ENCODE data around the gene HPSE2. TPM values are rescaled to one million over a fixed set of nuclear protein-coding genes. Genes with fewer than 3 reads are reported as not detected.
"Not testable (repeated sequence)": the region's sequence is repeated elsewhere in the genome, so short reads cannot be mapped to it uniquely, and the experiment has no call there.

HPSE2 gene
- total RNA-seq = under 0.01 TPM

DNA sequence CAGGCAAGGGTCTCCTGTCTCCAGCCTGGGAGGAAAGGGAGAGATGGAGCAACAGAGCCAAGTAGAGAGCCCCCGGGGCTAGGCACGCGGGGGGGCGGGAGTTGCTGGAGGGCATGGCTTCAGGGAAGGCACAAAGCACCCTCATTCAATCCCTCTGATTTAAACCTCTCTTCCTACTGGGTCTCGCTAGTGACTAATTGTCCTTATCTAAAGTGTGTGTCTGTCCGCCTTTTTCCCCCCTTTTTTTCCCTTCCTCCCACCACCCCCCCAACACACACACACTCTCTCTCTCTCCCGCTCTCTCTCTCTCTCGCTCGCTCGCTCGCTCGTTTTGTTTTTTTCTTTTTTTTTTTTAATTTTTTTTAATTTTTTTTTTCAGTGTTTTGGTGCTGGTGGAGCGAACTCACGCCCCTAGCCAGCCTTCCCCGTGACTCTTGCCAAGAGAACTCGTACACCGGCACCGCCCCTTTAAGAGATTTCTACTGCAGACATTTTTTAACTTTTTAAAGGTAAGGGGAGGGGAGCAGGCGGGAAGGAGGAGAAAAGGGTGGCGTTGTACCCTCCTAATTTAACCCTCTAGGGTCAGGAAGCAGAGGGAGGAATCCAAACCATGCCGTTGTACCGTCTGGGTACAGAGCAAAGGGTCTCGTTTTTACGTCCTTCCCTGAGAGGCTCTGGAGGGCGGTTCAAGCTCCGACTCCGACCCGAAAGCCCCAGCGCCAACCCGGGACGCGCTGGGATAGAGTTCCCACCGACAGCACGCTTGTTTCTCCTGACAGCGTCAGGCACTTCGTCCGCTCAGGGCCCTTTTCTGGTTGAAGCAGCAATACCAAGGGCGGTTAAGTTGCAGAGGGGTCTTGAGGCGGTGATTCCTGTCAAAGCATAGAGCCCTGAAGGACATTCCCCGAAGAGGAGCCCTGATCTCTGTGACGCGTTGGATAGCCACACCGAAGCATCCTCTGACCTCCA, at the start of gene HPSE2:
HPSE2 (minus strand) TSS at position 195 of the 969 bp plus-strand sequence.
- Histone ChIP-seq H3K4me1 (ENCODE audit: control insufficient read depth in 3 of 3, insufficient read depth in 3 of 3, low read length in 3 of 3) (peaks cover 31 to 35% (median 32%) of the 10 kb centered on the region in 3 donors), H3K36me3 (ENCODE audit: control insufficient read depth in 3 of 3, insufficient read depth in 3 of 3, low read length in 3 of 3) (no peaks in the 10 kb centered on the region), H3K27ac (ENCODE audit: low read depth, low read length) (no peak within 1 kb of the TSS), H3K4me3 (ENCODE audit: low read length in 3 of 3) (peak within 1 kb of the TSS in 2 of 3 donors; percentile 36 to 69), H3K9ac (ENCODE audit: low read depth in 1 of 3, low read length in 3 of 3) (peak within 1 kb of the TSS in 1 of 3 donors; percentile 8), H3K9me3 (ENCODE audit: control insufficient read depth in 3 of 3, low read length in 3 of 3) (no peaks in the 10 kb centered on the region), H3K27me3 (ENCODE audit: control insufficient read depth in 3 of 3, insufficient read depth in 3 of 3, low read length in 3 of 3) (peaks cover 58 to 65% (median 63%) of the 10 kb centered on the region in 3 donors)

DNA sequence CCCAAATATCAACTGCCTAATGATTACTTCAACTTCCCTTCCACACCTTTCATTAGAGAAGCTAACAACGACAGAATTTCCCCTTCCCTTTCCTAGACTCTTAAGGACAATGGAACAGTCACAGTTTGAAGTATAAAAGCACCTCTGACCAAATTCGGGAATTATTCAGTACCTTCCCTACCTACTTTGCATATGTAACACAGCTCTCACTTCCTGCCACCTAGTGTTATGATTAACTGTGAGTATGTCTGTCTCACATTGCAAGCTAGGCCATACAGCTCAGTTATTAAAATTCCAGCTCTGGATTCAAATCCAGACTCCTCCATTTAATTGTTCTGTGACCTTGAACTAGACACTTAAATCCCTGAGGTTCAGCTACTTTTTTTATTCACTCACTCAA, 44.8 kb upstream of the HPSE2 start:
- Histone ChIP-seq H3K9me3 (ENCODE audit: control insufficient read depth in 3 of 3, low read length in 3 of 3) (peaks cover 0 to 3% (median 0%) of the 10 kb centered on the region in 3 donors), H3K27me3 (ENCODE audit: control insufficient read depth in 3 of 3, insufficient read depth in 3 of 3, low read length in 3 of 3) (no peaks in the 10 kb centered on the region), H3K9ac (ENCODE audit: low read depth in 1 of 3, low read length in 3 of 3) (no peak overlapping the region), H3K36me3 (ENCODE audit: control insufficient read depth in 3 of 3, insufficient read depth in 3 of 3, low read length in 3 of 3) (no peaks in the 10 kb centered on the region), H3K4me1 (ENCODE audit: control insufficient read depth in 3 of 3, insufficient read depth in 3 of 3, low read length in 3 of 3) (no peaks in the 10 kb centered on the region), H3K4me3 (ENCODE audit: low read length in 3 of 3) (no peak overlapping the region), H3K27ac (ENCODE audit: low read depth, low read length) (no peak overlapping the region)

- Histone ChIP-seq H3K27ac (ENCODE audit: low read depth, low read length) (no peak overlapping the region), H3K36me3 (ENCODE audit: control insufficient read depth in 3 of 3, insufficient read depth in 3 of 3, low read length in 3 of 3) (no peaks in the 10 kb centered on the region), H3K27me3 (ENCODE audit: control insufficient read depth in 3 of 3, insufficient read depth in 3 of 3, low read length in 3 of 3) (no peaks in the 10 kb centered on the region), H3K4me1 (ENCODE audit: control insufficient read depth in 3 of 3, insufficient read depth in 3 of 3, low read length in 3 of 3) (no peaks in the 10 kb centered on the region), H3K9me3 (ENCODE audit: control insufficient read depth in 3 of 3, low read length in 3 of 3) (peaks cover 0 to 3% (median 0%) of the 10 kb centered on the region in 3 donors), H3K4me3 (ENCODE audit: low read length in 3 of 3) (no peak overlapping the region), H3K9ac (ENCODE audit: low read depth in 1 of 3, low read length in 3 of 3) (no peak overlapping the region)
Measured at GRCh38 chr10:99279626-99280111, 44.0 kb upstream of the HPSE2 start.

GRCh38 chr10:99276848-99277486, 41.3 kb upstream of the HPSE2 start:
- Histone ChIP-seq H3K4me1 (ENCODE audit: control insufficient read depth in 3 of 3, insufficient read depth in 3 of 3, low read length in 3 of 3) (no peaks in the 10 kb centered on the region), H3K27me3 (ENCODE audit: control insufficient read depth in 3 of 3, insufficient read depth in 3 of 3, low read length in 3 of 3) (peaks cover 0 to 2% (median 0%) of the 10 kb centered on the region in 3 donors), H3K36me3 (ENCODE audit: control insufficient read depth in 3 of 3, insufficient read depth in 3 of 3, low read length in 3 of 3) (no peaks in the 10 kb centered on the region), H3K4me3 (ENCODE audit: low read length in 3 of 3) (no peak overlapping the region), H3K9ac (ENCODE audit: low read depth in 1 of 3, low read length in 3 of 3) (no peak overlapping the region), H3K27ac (ENCODE audit: low read depth, low read length) (no peak overlapping the region), H3K9me3 (ENCODE audit: control insufficient read depth in 3 of 3, low read length in 3 of 3) (no peaks in the 10 kb centered on the region)

DNA sequence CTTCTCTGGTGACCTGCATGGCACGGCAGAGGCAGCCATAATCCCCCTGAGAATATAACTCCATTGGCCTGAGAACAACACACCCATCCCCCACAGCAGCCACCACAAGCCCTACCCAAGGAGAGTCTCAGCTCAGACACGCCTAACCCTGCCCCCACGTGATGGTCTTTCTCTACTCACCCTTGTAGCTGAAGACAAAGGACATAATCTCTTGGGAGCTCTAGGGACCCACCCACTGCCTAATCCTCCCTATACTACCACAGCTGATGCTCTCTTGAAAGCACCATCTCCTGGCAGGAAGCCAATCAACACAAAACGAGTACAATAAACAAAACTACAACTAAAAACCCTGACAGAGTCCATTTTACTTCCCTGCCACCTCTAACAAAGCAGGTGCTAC, 30.7 kb upstream of the HPSE2 start:
- Histone ChIP-seq H3K4me3 (ENCODE audit: low read length in 3 of 3) (no peak overlapping the region), H3K36me3 (ENCODE audit: control insufficient read depth in 3 of 3, insufficient read depth in 3 of 3, low read length in 3 of 3) (no peaks in the 10 kb centered on the region), H3K9me3 (ENCODE audit: control insufficient read depth in 3 of 3, low read length in 3 of 3) (no peaks in the 10 kb centered on the region), H3K4me1 (ENCODE audit: control insufficient read depth in 3 of 3, insufficient read depth in 3 of 3, low read length in 3 of 3) (no peaks in the 10 kb centered on the region), H3K9ac (ENCODE audit: low read depth in 1 of 3, low read length in 3 of 3) (no peak overlapping the region), H3K27ac (ENCODE audit: low read depth, low read length) (no peak overlapping the region), H3K27me3 (ENCODE audit: control insufficient read depth in 3 of 3, insufficient read depth in 3 of 3, low read length in 3 of 3) (peaks cover 0 to 3% (median 2%) of the 10 kb centered on the region in 3 donors)

DNA sequence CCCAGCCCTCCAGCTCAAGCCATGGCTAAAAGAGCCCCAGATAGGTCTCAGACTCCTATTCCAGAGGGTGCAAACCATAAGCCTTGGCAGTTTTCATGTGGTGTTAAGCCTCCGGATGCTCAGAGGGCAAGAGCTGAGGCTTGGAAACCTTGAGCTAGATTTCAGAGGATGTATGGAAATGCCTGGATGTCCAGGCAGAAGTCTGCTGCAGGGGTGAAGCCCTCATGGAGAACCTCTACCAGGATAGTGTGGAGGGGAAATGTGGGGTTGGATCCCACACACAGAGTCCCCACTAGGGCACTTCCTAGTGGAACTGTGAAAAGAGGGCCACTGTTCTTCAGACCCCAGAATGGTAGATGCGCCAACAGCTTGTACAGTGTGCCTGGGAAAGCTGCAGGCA, 13.2 kb upstream of the HPSE2 start:
- Histone ChIP-seq H3K4me1 (ENCODE audit: control insufficient read depth in 3 of 3, insufficient read depth in 3 of 3, low read length in 3 of 3) (no peaks in the 10 kb centered on the region), H3K27me3 (ENCODE audit: control insufficient read depth in 3 of 3, insufficient read depth in 3 of 3, low read length in 3 of 3) (no peaks in the 10 kb centered on the region), H3K27ac (ENCODE audit: low read depth, low read length) (no peak overlapping the region), H3K36me3 (ENCODE audit: control insufficient read depth in 3 of 3, insufficient read depth in 3 of 3, low read length in 3 of 3) (no peaks in the 10 kb centered on the region), H3K9ac (ENCODE audit: low read depth in 1 of 3, low read length in 3 of 3) (no peak overlapping the region), H3K4me3 (ENCODE audit: low read length in 3 of 3) (no peak overlapping the region), H3K9me3 (ENCODE audit: control insufficient read depth in 3 of 3, low read length in 3 of 3) (peaks cover 2 to 4% (median 2%) of the 10 kb centered on the region in 3 donors)

- not testable (repeated sequence) for H3K4me1 ChIP-seq (ENCODE audit: control insufficient read depth in 3 of 3, insufficient read depth in 3 of 3, low read length in 3 of 3); H3K9me3 ChIP-seq (ENCODE audit: control insufficient read depth in 3 of 3, low read length in 3 of 3); H3K9ac ChIP-seq (ENCODE audit: low read depth in 1 of 3, low read length in 3 of 3); H3K27me3 ChIP-seq (ENCODE audit: control insufficient read depth in 3 of 3, insufficient read depth in 3 of 3, low read length in 3 of 3); H3K4me3 ChIP-seq (ENCODE audit: low read length in 3 of 3); H3K27ac ChIP-seq (ENCODE audit: low read depth, low read length); H3K36me3 ChIP-seq (ENCODE audit: control insufficient read depth in 3 of 3, insufficient read depth in 3 of 3, low read length in 3 of 3)
Measured at GRCh38 chr10:99247893-99248292, 12.2 kb upstream of the HPSE2 start.

- peak overlapping the region in 1 of 3 donors; percentile 36 for H3K4me3 ChIP-seq (ENCODE audit: low read length in 3 of 3)
- no peak overlapping the region for H3K27ac ChIP-seq (ENCODE audit: low read depth, low read length)
- peak overlapping the region in 1 of 3 donors; percentile 8 for H3K9ac ChIP-seq (ENCODE audit: low read depth in 1 of 3, low read length in 3 of 3)
- peaks cover 31 to 35% (median 32%) of the 10 kb centered on the region in 3 donors for H3K4me1 ChIP-seq (ENCODE audit: control insufficient read depth in 3 of 3, insufficient read depth in 3 of 3, low read length in 3 of 3)
- peaks cover 58 to 63% (median 59%) of the 10 kb centered on the region in 3 donors for H3K27me3 ChIP-seq (ENCODE audit: control insufficient read depth in 3 of 3, insufficient read depth in 3 of 3, low read length in 3 of 3)
- H3K36me3 ChIP-seq (ENCODE audit: control insufficient read depth in 3 of 3, insufficient read depth in 3 of 3, low read length in 3 of 3) = no peaks in the 10 kb centered on the region
- H3K9me3 ChIP-seq (ENCODE audit: control insufficient read depth in 3 of 3, low read length in 3 of 3) = no peaks in the 10 kb centered on the region
Measured at GRCh38 chr10:99236627-99237309, 1.1 kb upstream of the HPSE2 start.

- Histone ChIP-seq H3K4me1 (ENCODE audit: control insufficient read depth in 3 of 3, insufficient read depth in 3 of 3, low read length in 3 of 3) (peaks cover 31 to 35% (median 32%) of the 10 kb centered on the region in 3 donors), H3K9ac (ENCODE audit: low read depth in 1 of 3, low read length in 3 of 3) (no peak overlapping the region), H3K36me3 (ENCODE audit: control insufficient read depth in 3 of 3, insufficient read depth in 3 of 3, low read length in 3 of 3) (no peaks in the 10 kb centered on the region), H3K27me3 (ENCODE audit: control insufficient read depth in 3 of 3, insufficient read depth in 3 of 3, low read length in 3 of 3) (peaks cover 61 to 65% (median 65%) of the 10 kb centered on the region in 3 donors), H3K9me3 (ENCODE audit: control insufficient read depth in 3 of 3, low read length in 3 of 3) (no peaks in the 10 kb centered on the region), H3K4me3 (ENCODE audit: low read length in 3 of 3) (peak overlapping the region in 2 of 3 donors; percentile 31 to 69), H3K27ac (ENCODE audit: low read depth, low read length) (no peak overlapping the region)
Measured at GRCh38 chr10:99234791-99235657, 628 bp downstream of the HPSE2 start.
